H9 (cell line): ENCODE data around the gene CTAG1B. TPM values are rescaled to one million over a fixed set of nuclear protein-coding genes. Genes with fewer than 3 reads are reported as not detected.
A peak's percentile ranks its signal among the peaks of the same experiment; 100 is the strongest.
"Not testable (repeated sequence)": the region's sequence is repeated elsewhere in the genome, so short reads cannot be mapped to it uniquely, and the experiment has no call there.

ENCODE experiments used
- DNase-seq: peaks from one replicate; pipeline ENCODE4 v3.0.0-alpha.2; 2017
- H2AFZ ChIP-seq: one replicate; pipeline ENCODE4 v1.6.1; 2013; ENCODE audit warnings: mild to moderate bottlenecking, low read length, control low read depth, moderate library complexity
- H2AK5ac ChIP-seq: 2 replicates; pipeline ENCODE4 v1.6.1; 2013; ENCODE audit warnings: low read length, control low read depth, mixed read lengths; ENCODE audit not compliant: insufficient read length
- H2BK120ac ChIP-seq: one replicate; pipeline ENCODE4 v1.6.1; 2013; ENCODE audit warnings: low read depth, mild to moderate bottlenecking, low read length, control low read depth, inconsistent platforms; ENCODE audit not compliant: poor library complexity, severe bottlenecking
- H2BK12ac ChIP-seq: 2 replicates; pipeline ENCODE4 v1.6.1; 2013; ENCODE audit warnings: low read length, control low read depth, mixed read lengths, low read depth; ENCODE audit not compliant: insufficient read length
- H2BK15ac ChIP-seq: 2 replicates; pipeline ENCODE4 v1.6.1; 2013; ENCODE audit warnings: low read depth, low read length, control low read depth
- H2BK20ac ChIP-seq: one replicate; pipeline ENCODE4 v1.6.1; 2013; ENCODE audit warnings: low read depth, mild to moderate bottlenecking, low read length, control low read depth, inconsistent platforms; ENCODE audit not compliant: poor library complexity, severe bottlenecking
- H2BK5ac ChIP-seq: 2 replicates; pipeline ENCODE4 v1.6.1; 2013; ENCODE audit warnings: low read length, control low read depth, mixed read lengths; ENCODE audit not compliant: insufficient read length
- H3K14ac ChIP-seq: 2 replicates; pipeline ENCODE4 v1.6.1; 2013; ENCODE audit warnings: low read length, control low read depth; ENCODE audit not compliant: insufficient read depth
- H3K18ac ChIP-seq: 2 replicates; pipeline ENCODE4 v1.6.1; 2013; ENCODE audit warnings: low read depth, mild to moderate bottlenecking, mixed read lengths, low read length, control low read depth; ENCODE audit not compliant: insufficient read length
- H3K23ac ChIP-seq: 2 replicates; pipeline ENCODE4 v1.6.1; 2013; ENCODE audit warnings: low read length, control low read depth, mixed read lengths, low read depth; ENCODE audit not compliant: insufficient read length
- H3K23me2 ChIP-seq: 2 replicates; pipeline ENCODE4 v1.6.1; 2013; ENCODE audit warnings: low read depth, mild to moderate bottlenecking, mixed read lengths, low read length, control low read depth; ENCODE audit not compliant: insufficient read length, poor library complexity, severe bottlenecking
- H3K27ac ChIP-seq: 2 replicates; pipeline ENCODE4 v1.5.1; 2013; ENCODE audit warnings: low read length, control low read depth, mixed read lengths, low read depth; ENCODE audit not compliant: insufficient read length
- H3K27me3 ChIP-seq: 2 replicates; pipeline ENCODE4 v1.6.1; 2013; ENCODE audit warnings: low read length, control low read depth, inconsistent platforms; ENCODE audit not compliant: insufficient read depth
- H3K4ac ChIP-seq: 2 replicates; pipeline ENCODE4 v1.6.1; 2013; ENCODE audit warnings: low read depth, mild to moderate bottlenecking, control low read depth, inconsistent platforms, low read length, moderate library complexity
- H3K4me1 ChIP-seq: 2 replicates; pipeline ENCODE4 v1.6.1; 2013; ENCODE audit warnings: low read length, control low read depth, inconsistent platforms; ENCODE audit not compliant: insufficient read depth
- H3K4me2 ChIP-seq: 2 replicates; pipeline ENCODE4 v1.6.1; 2013; ENCODE audit warnings: low read length, control low read depth, mixed read lengths; ENCODE audit not compliant: insufficient read length, insufficient read depth
- H3K56ac ChIP-seq: 2 replicates; pipeline ENCODE4 v1.6.1; 2013; ENCODE audit warnings: low read depth, mild to moderate bottlenecking, mixed read lengths, low read length, control low read depth; ENCODE audit not compliant: insufficient read length
- H3K79me1 ChIP-seq: 2 replicates; pipeline ENCODE4 v1.6.1; 2013; ENCODE audit warnings: low read depth, mild to moderate bottlenecking, moderate library complexity, low read length, control low read depth, inconsistent platforms; ENCODE audit not compliant: insufficient read depth, poor library complexity, severe bottlenecking
- H3K79me2 ChIP-seq: 2 replicates; pipeline ENCODE4 v1.6.1; 2013; ENCODE audit warnings: low read length, control low read depth, inconsistent platforms; ENCODE audit not compliant: insufficient read depth
- H3K9ac ChIP-seq: 2 replicates; pipeline ENCODE4 v1.6.1; 2013; ENCODE audit warnings: low read length, control low read depth, mixed read lengths; ENCODE audit not compliant: insufficient read length; ENCODE audit errors: extremely low read depth
- H3K9me3 ChIP-seq: one replicate; pipeline ENCODE4 v1.6.1; 2013; ENCODE audit warnings: low read depth, low read length, inconsistent platforms; ENCODE audit not compliant: control insufficient read depth
- H3T11ph ChIP-seq: one replicate; pipeline ENCODE4 v1.6.1; 2013; ENCODE audit warnings: mild to moderate bottlenecking, low read length, control low read depth, inconsistent platforms
- H4K20me1 ChIP-seq: one replicate; pipeline ENCODE4 v1.6.1; 2013; ENCODE audit not compliant: control insufficient read depth, insufficient read length, insufficient read depth
- H4K5ac ChIP-seq: 2 replicates; pipeline ENCODE4 v1.6.1; 2013; ENCODE audit warnings: low read depth, mild to moderate bottlenecking, mixed read lengths, low read length, control low read depth; ENCODE audit not compliant: insufficient read length
- H4K8ac ChIP-seq: replicated peaks from 2 replicates; pipeline ENCODE4 v1.6.1; 2013; ENCODE audit warnings: low read length, control low read depth, mixed read lengths, low read depth; ENCODE audit not compliant: insufficient read length
- H4K91ac ChIP-seq: 2 replicates; pipeline ENCODE4 v1.6.1; 2013; ENCODE audit warnings: low read depth, mild to moderate bottlenecking, moderate library complexity, mixed read lengths, low read length, control low read depth; ENCODE audit not compliant: insufficient read length
- H3K27ac Mint-ChIP-seq, 3 experiments: 2 replicates in 2 of 3; 3 replicates in 1 of 3; pipeline ENCODE4 v1.8.0; 2020 to 2021; ENCODE audit warnings: mixed read lengths in 3 of 3, mild to moderate bottlenecking in 1 of 3, moderate library complexity in 1 of 3
- H3K27me3 Mint-ChIP-seq: 2 replicates; pipeline ENCODE4 v1.8.0; 2021; ENCODE audit warnings: low read depth, mild to moderate bottlenecking, moderate library complexity, mixed read lengths
- H3K36me3 Mint-ChIP-seq, 3 experiments: 2 replicates in 2 of 3; 3 replicates in 1 of 3; pipeline ENCODE4 v1.8.0; 2020 to 2021; ENCODE audit warnings: low read depth in 3 of 3, mixed read lengths in 3 of 3; ENCODE audit not compliant: insufficient read depth in 1 of 3
- H3K4me1 Mint-ChIP-seq, 2 experiments: 2 replicates each; pipeline ENCODE4 v1.8.0; 2020; ENCODE audit warnings: mixed read lengths in 2 of 2
- H3K4me3 Mint-ChIP-seq, 2 experiments: 2 replicates in 1 of 2; 3 replicates in 1 of 2; pipeline ENCODE4 v1.8.0; 2020 to 2021; ENCODE audit warnings: mild to moderate bottlenecking in 2 of 2, mixed read lengths in 2 of 2, moderate library complexity in 1 of 2
- H3K9me3 Mint-ChIP-seq, 2 experiments: 2 replicates in 1 of 2; 3 replicates in 1 of 2; pipeline ENCODE4 v1.8.0; 2020; ENCODE audit warnings: mild to moderate bottlenecking in 2 of 2, mixed read lengths in 2 of 2, moderate library complexity in 1 of 2
- WGBS: extraction: QIAGEN DNeasy Blood & Tissue Kit; methylation state at CpG from one replicate; pipeline ENCODE4 v1.1.7; 2013; ENCODE audit warnings: missing lambda C conversion rate, low lambda C conversion rate, mixed read lengths; ENCODE audit not compliant: insufficient read length; ENCODE audit errors: extremely low coverage; 5-methylcytosine and 5-hydroxymethylcytosine counted together
- total RNA-seq: library from RNA; stranded (reverse); gene quantifications from 2 replicates; pipeline ENCODE4 v1.2.1, GENCODE V29; 2021
- TF ChIP-seq, protein P1 (sequence below): fragments of 200-600 bp; sonication (generic); conservative IDR thresholded peaks from 3 replicates; pipeline ENCODE4 v1.8.0; 2021; ENCODE audit warnings: antibody characterized with exemption, mild to moderate bottlenecking

Gene CTAG1B
- total RNA-seq, 1 experiment from 2014 or later, result not detected

- TF ChIP-seq, protein P1, sequence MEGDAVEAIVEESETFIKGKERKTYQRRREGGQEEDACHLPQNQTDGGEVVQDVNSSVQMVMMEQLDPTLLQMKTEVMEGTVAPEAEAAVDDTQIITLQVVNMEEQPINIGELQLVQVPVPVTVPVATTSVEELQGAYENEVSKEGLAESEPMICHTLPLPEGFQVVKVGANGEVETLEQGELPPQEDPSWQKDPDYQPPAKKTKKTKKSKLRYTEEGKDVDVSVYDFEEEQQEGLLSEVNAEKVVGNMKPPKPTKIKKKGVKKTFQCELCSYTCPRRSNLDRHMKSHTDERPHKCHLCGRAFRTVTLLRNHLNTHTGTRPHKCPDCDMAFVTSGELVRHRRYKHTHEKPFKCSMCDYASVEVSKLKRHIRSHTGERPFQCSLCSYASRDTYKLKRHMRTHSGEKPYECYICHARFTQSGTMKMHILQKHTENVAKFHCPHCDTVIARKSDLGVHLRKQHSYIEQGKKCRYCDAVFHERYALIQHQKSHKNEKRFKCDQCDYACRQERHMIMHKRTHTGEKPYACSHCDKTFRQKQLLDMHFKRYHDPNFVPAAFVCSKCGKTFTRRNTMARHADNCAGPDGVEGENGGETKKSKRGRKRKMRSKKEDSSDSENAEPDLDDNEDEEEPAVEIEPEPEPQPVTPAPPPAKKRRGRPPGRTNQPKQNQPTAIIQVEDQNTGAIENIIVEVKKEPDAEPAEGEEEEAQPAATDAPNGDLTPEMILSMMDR, result peak; percentile 9; the same call in 1 of the 3 replicates
- H3K27me3 Mint-ChIP-seq, H4K8ac ChIP-seq, DNase-seq, H3K23ac ChIP-seq, H3K9ac ChIP-seq, H4K20me1 ChIP-seq, H2BK15ac ChIP-seq, H3K36me3 Mint-ChIP-seq, H3K18ac ChIP-seq, H3K27ac ChIP-seq, H3K23me2 ChIP-seq, H3T11ph ChIP-seq, H3K4me1 Mint-ChIP-seq, H2AFZ ChIP-seq, H3K9me3 Mint-ChIP-seq, H2BK5ac ChIP-seq, H3K4me2 ChIP-seq, H3K79me2 ChIP-seq, H2AK5ac ChIP-seq, H3K79me1 ChIP-seq, H2BK12ac ChIP-seq, H3K4me3 Mint-ChIP-seq, H4K5ac ChIP-seq, H3K56ac ChIP-seq, H2BK20ac ChIP-seq, H3K27ac Mint-ChIP-seq, H3K27me3 ChIP-seq, H3K4me1 ChIP-seq, H4K91ac ChIP-seq, H3K9me3 ChIP-seq, H3K14ac ChIP-seq, H2BK120ac ChIP-seq, H3K4ac ChIP-seq: not testable (repeated sequence)
- no CpG with 5 or more reads among the region's 11 CpGs for WGBS
Observed at GRCh38 chrX:154620767-154621414, 1.8 kb upstream of the CTAG1B start.

- not testable (repeated sequence) for H3K79me1 ChIP-seq, H3K4me1 Mint-ChIP-seq
Observed at GRCh38 chrX:154613586-154613985, 5.5 kb downstream of the CTAG1B start.

More at GRCh38 chrX:154613586-154613985, 5.5 kb downstream of the CTAG1B start:
- H3K9me3 ChIP-seq, H3K9ac ChIP-seq, H2BK5ac ChIP-seq, H3K79me2 ChIP-seq, H3K4me1 ChIP-seq, H3K36me3 Mint-ChIP-seq, H3K23ac ChIP-seq, H4K5ac ChIP-seq, H3K18ac ChIP-seq, H2BK12ac ChIP-seq, DNase-seq, H3K4me3 Mint-ChIP-seq, H4K91ac ChIP-seq, H3K27ac Mint-ChIP-seq, H3K27ac ChIP-seq, H3K4me2 ChIP-seq, H3K56ac ChIP-seq, H2AK5ac ChIP-seq, H2AFZ ChIP-seq, H3K27me3 ChIP-seq, H2BK20ac ChIP-seq, H3T11ph ChIP-seq, H3K14ac ChIP-seq, H4K8ac ChIP-seq, H3K27me3 Mint-ChIP-seq, H2BK15ac ChIP-seq, H3K23me2 ChIP-seq, H2BK120ac ChIP-seq, H3K4ac ChIP-seq, H4K20me1 ChIP-seq: not testable (repeated sequence)
- no CpG with 5 or more reads among the region's 12 CpGs for WGBS
- H3K9me3 Mint-ChIP-seq, result peaks cover 18 to 33% of the 10 kb centered on the region in 2 experiments
